NCI-H2171 (cell line): ENCODE results near the gene MAML3.
A peak's percentile ranks its signal among the peaks of the same experiment; 100 is the strongest.
"Not testable (repeated sequence)": the region's sequence is repeated elsewhere in the genome, so short reads cannot be mapped to it uniquely, and the experiment has no call there.

Source experiments
- DNase-seq: peaks from one replicate; lab custom pipeline; 2025; lab: John Stamatoyannopoulos, UW

The MAML3 gene

GRCh38 chr4:139721789-139722188 is 432.2 kb downstream of the MAML3 start:
- DNase-seq: no peak

DNA sequence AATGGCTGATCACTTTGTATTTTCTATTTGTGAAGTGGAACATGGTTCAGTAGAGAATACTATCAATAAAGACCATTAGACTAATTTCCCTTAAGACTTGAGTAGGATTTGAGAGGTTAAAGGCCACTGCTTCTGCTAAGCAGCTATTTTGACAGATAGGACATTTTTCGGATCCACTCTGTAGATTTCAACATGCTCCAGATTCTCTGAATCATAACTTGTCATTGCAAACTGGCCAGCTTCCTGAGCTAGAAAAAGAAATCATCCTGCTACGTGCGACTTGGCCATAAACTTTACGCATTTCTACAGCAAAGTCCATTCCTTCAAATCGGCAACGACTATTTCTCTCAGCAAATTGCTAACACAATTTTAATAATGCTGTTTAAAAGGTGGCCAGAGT is 433.2 kb downstream of the MAML3 start:
- DNase-seq: no peak

DNA sequence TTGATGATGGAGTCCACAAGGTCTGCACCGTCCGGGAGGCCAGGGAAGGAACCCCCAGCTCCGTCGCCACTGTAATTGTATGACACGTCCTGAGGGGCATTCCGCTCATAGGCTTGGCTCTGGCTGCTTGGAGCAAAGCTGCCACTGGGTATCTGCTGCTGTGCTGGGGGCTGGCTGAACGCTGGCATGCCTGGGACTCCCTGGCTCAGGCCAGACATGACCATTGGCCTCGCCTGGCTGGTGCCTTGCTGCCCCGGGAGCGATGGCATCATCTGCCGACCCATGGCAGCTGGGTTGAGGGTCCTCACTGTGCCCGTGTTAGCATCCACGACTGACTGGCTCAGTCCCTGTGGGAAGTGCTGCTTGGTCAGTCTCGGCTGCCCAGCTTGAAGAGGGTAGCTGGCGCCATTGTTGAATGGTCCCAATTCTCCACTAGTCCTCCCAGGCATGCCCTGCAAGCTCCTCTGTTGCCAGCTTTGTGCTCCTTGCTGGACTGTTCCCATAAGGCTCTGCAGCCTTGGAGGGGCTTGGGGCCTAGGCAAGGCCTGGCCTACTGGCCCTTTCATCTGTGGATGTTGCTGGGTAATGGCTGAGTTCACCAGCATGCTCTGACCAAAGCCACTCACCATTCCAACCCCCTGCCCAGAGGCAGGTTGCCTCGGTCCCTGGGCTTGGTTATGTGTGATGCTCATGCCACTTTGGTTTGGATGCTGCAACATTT is 434.4 kb downstream of the MAML3 start:
- no peak for DNase-seq

DNA sequence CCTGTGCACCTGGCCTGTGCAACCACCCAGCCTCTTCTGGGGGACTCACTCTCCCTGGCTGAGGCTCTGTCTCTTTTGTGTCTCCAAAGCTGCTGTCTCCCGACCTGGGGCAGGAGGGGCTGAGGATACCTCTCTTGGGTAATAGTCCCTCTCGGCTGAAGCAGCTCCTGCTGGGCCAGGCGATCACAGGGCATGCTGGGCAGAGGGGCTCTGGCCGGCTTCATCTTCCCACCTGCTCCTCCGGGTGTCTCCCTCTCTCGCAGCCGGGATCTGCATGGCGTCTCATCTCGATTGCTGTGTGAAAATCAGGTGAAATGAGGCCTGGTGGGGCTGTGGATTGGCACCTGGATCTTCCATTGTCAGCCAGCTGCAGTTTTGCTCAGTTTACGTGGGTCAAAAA is 435.2 kb downstream of the MAML3 start:
- no peak for DNase-seq

DNA sequence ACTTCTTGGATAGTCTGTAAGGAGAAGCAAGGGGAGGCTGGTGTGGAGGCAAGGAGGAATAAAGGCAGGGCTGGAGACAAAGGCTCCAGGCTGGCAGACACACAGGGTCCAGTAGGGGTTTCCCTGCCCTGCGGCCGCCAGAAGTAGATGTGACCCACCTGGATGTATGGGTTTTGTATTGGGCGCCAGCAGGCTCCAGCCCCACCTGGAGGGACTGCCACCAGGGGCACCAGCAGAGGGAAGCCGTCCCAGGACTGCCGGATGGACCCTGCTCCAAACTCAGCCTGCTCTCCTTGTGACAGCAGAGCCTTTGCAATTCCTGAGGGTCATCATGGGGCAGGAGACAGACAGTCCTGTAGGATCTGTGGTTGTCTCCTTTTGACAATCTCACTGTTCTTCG is 435.6 kb downstream of the MAML3 start:
- no peak for DNase-seq

GRCh38 chr4:139715746-139716391 is 438.1 kb downstream of the MAML3 start:
- no peak for DNase-seq

- no peak for DNase-seq
These were observed 441.1 kb downstream of the MAML3 start for GRCh38 chr4:139712882-139713281.

GRCh38 chr4:139711461-139711860 is 442.5 kb downstream of the MAML3 start:
- DNase-seq: no peak

GRCh38 chr4:139710073-139710472 is 443.9 kb downstream of the MAML3 start:
- no peak for DNase-seq

- DNase-seq: no peak
These were observed 444.3 kb downstream of the MAML3 start for GRCh38 chr4:139709660-139710059.

GRCh38 chr4:139704915-139705485 is 449.0 kb downstream of the MAML3 start:
- no peak for DNase-seq

DNA sequence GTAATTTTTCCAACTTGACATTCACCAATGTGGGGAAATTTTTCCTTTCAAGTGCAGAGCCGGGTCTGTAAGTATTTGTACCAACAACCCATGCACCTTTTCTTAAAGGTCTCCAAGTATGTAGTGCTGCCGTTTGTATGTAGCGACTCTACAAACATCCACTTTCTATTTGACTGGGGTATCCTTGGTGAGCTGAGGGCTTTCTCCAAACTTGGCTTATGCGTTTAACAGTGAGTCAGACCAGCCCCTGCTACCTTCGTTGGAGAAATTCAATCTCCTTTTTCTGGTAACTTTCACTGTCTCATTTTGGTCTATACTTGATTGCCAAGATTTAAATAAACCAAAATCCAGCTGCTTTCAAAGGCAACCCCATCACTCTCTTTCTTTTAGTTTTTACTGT is 453.4 kb downstream of the MAML3 start:
- no peak for DNase-seq

- not testable (repeated sequence) for DNase-seq
These were observed 455.6 kb downstream of the MAML3 start for GRCh38 chr4:139698167-139698925.

GRCh38 chr4:139696491-139696890 is 457.5 kb downstream of the MAML3 start:
- DNase-seq: no peak

GRCh38 chr4:139694522-139695107 is 459.4 kb downstream of the MAML3 start:
- DNase-seq: no peak

- peak; percentile 67 for DNase-seq
These were observed 461.5 kb downstream of the MAML3 start for GRCh38 chr4:139692309-139693012.

GRCh38 chr4:139690419-139690818 is 463.6 kb downstream of the MAML3 start:
- no peak for DNase-seq

- no peak for DNase-seq
These were observed 464.8 kb downstream of the MAML3 start for GRCh38 chr4:139689093-139689722.

DNA sequence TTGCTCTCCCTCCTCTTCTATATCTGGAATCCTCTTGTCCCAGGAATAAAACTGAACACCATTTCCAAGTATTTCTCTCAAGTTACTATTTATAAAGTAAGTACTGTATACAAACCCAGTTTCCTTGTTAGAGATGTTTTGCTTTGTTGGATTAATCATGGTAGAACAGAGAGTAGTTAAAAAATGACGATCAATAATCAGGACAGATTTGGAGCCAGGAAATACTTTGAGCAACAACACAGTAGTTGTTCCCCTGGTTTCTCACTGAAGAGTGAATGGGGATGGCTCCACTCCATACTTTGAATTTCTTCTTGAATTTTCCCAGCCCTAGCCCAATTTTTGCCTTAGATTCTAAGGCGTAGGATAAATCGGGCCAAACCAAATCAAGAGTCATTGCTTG is 467.0 kb downstream of the MAML3 start:
- no peak for DNase-seq

- DNase-seq: no peak
These were observed 467.9 kb downstream of the MAML3 start for GRCh38 chr4:139686130-139686529.

- DNase-seq: no peak
These were observed 468.8 kb downstream of the MAML3 start for GRCh38 chr4:139685180-139685579.
